Thoracic aorta (tissue), 2 donors: ENCODE results near the gene GTF2IRD1. TPM values are rescaled to one million over a fixed set of nuclear protein-coding genes. Genes with fewer than 3 reads are reported as not detected.
A peak's percentile ranks its signal among the peaks of the same experiment; 100 is the strongest.

Source experiments
- ATAC-seq: fragments of 150-250 bp; one replicate; pipeline ENCODE4 v1.8.0; 2017; ENCODE audit warnings: low read depth; ENCODE audit not compliant: insufficient number of reproducible peaks, low FRiP score
- DNase-seq: peaks from one replicate; pipeline ENCODE4 v3.0.0-alpha.2; 2020; ENCODE audit warnings: low spot score
- H3K27ac ChIP-seq, 2 donors: fragments of 200-600 bp; sonication (generic); 1 replicate in 1 of 2; 2 replicates in 1 of 2; pipeline ENCODE4 v1.5.1; 2016; ENCODE audit warnings: mild to moderate bottlenecking in 2 of 2, moderate library complexity in 2 of 2
- H3K27me3 ChIP-seq: fragments of 200-600 bp; sonication (generic); replicated peaks from 2 replicates; pipeline ENCODE4 v1.6.0; 2016; ENCODE audit warnings: mild to moderate bottlenecking; ENCODE audit not compliant: insufficient read depth
- H3K36me3 ChIP-seq: fragments of 200-600 bp; sonication (generic); one replicate; pipeline ENCODE4 v1.5.1; 2016
- H3K4me1 ChIP-seq, 2 donors: fragments of 200-600 bp; sonication (generic); 1 replicate in 1 of 2; 2 replicates in 1 of 2; pipeline versions ENCODE4 v1.5.1 to v1.6.0; 2016; ENCODE audit warnings: low read depth in 2 of 2, mild to moderate bottlenecking in 1 of 2; ENCODE audit not compliant: control insufficient read depth in 1 of 2
- H3K4me3 ChIP-seq: fragments of 200-600 bp; sonication (generic); 2 replicates; pipeline ENCODE4 v1.5.1; 2016; ENCODE audit warnings: mild to moderate bottlenecking
- H3K9me3 ChIP-seq: fragments of 200-600 bp; sonication (generic); 2 replicates; pipeline ENCODE4 v1.5.1; 2016
- total RNA-seq, 2 donors: library from RNA; depleted of rRNA; stranded (reverse); fragments of >200 nt; gene quantifications; one replicate each; pipeline versions ENCODE4 v1.1.0 to v1.2.3, GENCODE V29; 2016
- TF ChIP-seq, protein P1 (sequence below): fragments of 200-600 bp; sonication (generic); IDR thresholded peaks from one replicate; pipeline ENCODE4 v1.5.1; 2019; ENCODE audit warnings: antibody characterized with exemption

GTF2IRD1 gene
- total RNA-seq, 2 donors from 2014 or later: 7.0 to 14.4 TPM

DNA sequence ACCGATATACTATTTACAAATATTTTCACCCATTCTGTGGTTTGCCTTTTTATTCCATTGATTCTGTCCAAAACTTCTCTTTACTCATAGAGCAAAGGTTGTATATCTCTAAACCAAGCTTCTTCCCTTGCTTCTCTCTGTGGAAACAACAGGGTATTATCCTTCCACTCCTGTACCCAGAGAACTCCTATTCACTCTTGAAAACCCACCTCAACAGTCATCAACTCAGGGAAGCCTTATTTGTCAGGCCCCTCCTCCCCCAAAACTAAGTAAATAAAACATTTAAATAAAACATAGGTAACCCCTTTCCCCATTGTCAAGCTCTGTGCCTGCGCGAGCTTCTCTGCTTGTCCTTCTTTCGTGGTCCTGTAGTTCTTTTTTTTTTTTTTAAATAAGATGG, 44.6 kb downstream of the GTF2IRD1 start:
- ATAC-seq: no peak
- Histone ChIP-seq H3K36me3 (no peaks in the 10 kb centered on the region), H3K27ac (no peak overlapping the region), H3K4me1 (peaks cover 4 to 25% of the 10 kb centered on the region in 2 donors), H3K27me3 (no peaks in the 10 kb centered on the region), H3K4me3 (no peak overlapping the region), H3K9me3 (no peaks in the 10 kb centered on the region)
- TF ChIP-seq, protein P1, sequence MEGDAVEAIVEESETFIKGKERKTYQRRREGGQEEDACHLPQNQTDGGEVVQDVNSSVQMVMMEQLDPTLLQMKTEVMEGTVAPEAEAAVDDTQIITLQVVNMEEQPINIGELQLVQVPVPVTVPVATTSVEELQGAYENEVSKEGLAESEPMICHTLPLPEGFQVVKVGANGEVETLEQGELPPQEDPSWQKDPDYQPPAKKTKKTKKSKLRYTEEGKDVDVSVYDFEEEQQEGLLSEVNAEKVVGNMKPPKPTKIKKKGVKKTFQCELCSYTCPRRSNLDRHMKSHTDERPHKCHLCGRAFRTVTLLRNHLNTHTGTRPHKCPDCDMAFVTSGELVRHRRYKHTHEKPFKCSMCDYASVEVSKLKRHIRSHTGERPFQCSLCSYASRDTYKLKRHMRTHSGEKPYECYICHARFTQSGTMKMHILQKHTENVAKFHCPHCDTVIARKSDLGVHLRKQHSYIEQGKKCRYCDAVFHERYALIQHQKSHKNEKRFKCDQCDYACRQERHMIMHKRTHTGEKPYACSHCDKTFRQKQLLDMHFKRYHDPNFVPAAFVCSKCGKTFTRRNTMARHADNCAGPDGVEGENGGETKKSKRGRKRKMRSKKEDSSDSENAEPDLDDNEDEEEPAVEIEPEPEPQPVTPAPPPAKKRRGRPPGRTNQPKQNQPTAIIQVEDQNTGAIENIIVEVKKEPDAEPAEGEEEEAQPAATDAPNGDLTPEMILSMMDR: no peak
- no peak for DNase-seq

DNA sequence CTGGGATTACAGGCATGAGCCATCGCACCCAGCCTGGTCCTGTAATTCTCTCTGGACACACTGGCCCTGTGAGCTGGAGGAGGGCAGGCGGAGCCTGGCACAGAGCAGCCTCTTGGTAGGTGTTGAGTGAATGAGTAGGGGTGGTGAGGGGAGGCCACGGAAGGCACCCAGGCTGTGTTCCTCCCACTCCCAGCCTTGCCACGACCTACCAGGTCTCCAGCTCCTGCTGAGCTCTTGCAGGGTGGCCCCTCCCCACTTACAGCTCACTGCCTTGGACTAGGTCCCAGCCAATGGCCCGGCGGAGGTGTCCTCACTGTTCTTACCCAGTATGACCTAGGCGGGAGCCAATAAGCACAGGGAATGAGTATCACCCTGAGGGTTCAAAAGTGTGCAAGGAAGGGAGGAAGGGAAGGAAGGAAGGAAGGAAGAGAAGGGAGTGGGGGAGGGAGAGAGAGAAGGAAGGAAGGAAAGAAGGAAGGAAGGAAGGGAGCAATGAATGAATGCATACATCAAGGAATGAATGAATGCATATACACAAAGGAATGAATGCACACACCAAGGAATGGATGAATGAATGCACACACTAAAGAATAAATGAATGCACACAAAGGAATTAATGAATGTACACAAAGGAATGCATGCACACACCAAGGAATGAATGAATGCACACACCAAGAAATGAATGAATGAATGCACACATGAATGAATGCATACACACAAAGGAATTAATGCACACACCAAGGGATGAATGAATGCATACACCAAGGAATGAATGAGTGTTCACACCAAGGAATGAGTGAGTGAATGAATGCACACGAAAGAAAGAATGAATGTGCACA, 45.5 kb downstream of the GTF2IRD1 start:
- Histone ChIP-seq H3K4me1 (peaks cover 4 to 25% of the 10 kb centered on the region in 2 donors), H3K36me3 (no peaks in the 10 kb centered on the region), H3K27ac (no peak overlapping the region), H3K9me3 (no peaks in the 10 kb centered on the region), H3K27me3 (no peaks in the 10 kb centered on the region), H3K4me3 (no peak overlapping the region)
- ATAC-seq: no peak
- no peak for DNase-seq
- TF ChIP-seq, protein P1: no peak

DNA sequence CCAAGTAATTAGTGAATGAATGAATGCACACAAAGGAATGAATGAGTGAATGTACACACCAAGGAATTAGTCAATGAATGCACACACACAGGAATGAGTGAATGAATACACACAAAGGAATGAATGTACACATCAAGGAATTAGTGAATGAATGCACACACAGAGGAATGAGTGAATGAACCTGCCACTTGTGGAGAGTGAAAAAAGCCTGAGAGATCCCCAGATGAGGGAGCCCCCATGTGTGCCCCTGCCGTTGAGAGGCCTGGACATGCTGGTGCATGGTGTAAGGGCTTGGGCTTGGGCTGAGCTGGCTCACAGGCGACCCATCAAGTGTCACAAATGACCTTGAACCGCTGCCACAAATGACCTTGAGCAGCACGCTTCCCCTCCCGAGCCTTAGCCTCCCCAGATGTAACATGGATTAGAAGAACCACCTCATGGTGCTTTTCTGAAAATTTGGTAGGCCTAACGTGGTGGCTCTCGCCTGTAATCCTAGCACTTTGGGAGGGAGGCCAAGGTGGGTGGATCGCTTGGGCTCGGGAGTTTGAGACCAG, 46.2 kb downstream of the GTF2IRD1 start:
- peaks cover 4 to 25% of the 10 kb centered on the region in 2 donors for H3K4me1 ChIP-seq
- H3K36me3 ChIP-seq: no peaks in the 10 kb centered on the region
- no peaks in the 10 kb centered on the region for H3K27me3 ChIP-seq
- no peaks in the 10 kb centered on the region for H3K9me3 ChIP-seq
- ATAC-seq: no peak
- no peak for DNase-seq
- H3K27ac ChIP-seq: no peak overlapping the region
- TF ChIP-seq, protein P1: no peak
- H3K4me3 ChIP-seq: no peak overlapping the region

DNA sequence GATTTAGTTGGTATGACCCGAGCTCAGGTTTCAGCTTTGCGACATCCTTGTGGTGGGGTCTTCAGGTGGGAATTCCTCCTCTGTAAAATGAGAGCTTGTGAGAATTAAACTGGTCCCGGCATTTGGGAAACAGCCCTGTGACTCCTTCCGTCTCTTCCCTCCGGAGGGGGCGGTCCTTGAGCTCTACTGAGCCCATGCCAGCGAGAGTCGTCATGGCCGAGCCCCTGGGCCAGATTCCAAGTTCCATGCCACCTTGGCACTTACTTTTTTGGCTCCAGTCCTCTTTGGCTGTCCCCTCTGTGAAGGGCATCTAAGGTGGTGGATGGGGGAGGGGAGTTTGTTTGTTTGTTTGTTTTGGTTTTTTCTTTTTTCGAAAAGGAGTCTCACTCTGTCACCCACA, 47.6 kb downstream of the GTF2IRD1 start:
- ATAC-seq (peak; percentile 50), DNase-seq (no peak)
- TF ChIP-seq, protein P1: no peak
- no peaks in the 10 kb centered on the region for H3K9me3 ChIP-seq
- H3K36me3 ChIP-seq: no peaks in the 10 kb centered on the region
- H3K4me3 ChIP-seq: peak overlapping the region; percentile 47
- peaks cover 4 to 25% of the 10 kb centered on the region in 2 donors for H3K4me1 ChIP-seq
- H3K27me3 ChIP-seq: no peaks in the 10 kb centered on the region
- no peak overlapping the region for H3K27ac ChIP-seq

DNA sequence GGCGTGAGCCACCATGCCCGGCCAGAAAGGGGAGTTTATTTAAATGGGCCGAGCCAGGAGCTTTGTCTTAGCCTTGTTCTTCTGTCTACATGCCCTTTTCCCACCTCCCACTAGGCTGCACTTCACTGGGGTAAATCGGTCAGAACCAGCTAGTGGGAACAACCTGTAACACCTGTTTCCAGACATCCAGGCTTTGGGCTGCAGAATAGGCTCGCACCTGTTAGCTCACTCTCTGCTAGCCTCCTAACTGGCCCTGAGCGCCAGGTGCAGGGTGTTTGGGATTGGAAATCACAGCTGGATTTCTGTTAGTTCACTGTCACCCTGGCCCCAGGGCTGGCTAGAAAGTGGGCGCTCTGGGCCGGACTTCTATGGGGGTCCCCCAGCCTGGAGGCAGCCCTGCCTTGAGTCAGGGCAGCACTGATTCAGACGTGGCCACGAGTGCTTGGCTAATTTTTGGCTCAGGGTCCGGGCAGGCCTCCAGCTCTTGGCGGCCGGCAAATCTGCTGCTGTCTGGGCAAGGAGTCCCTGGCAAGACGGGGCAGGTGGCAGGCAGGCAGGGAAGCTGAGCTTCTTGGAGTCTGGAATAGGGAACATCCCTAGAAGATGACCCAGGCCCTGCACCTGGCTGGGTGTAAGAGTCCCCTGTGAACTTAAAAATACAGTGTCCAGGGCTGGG, 48.6 kb downstream of the GTF2IRD1 start:
- no peaks in the 10 kb centered on the region for H3K36me3 ChIP-seq
- no peaks in the 10 kb centered on the region for H3K9me3 ChIP-seq
- H3K4me3 ChIP-seq: no peak overlapping the region
- no peaks in the 10 kb centered on the region for H3K27me3 ChIP-seq
- ATAC-seq (no peak), DNase-seq (no peak)
- TF ChIP-seq, protein P1: no peak
- peaks cover 4 to 25% of the 10 kb centered on the region in 2 donors for H3K4me1 ChIP-seq
- no peak overlapping the region for H3K27ac ChIP-seq
